Measurements from ENCODE around the gene B3GALT2.

GRCh38 chr1:193187114-193187513 lies 701 bp upstream of the B3GALT2 start:
- TF ChIP-seq CTCF (IDR thresholded peaks at IDR 0.05; ENCODE audit: borderline replicate concordance, extremely low read depth, low read length, poor library complexity, severe bottlenecking) = no peak
- no peak for TF ChIP-seq EZH2 (IDR thresholded peaks at IDR 0.05; ENCODE audit: borderline replicate concordance, low read depth, low read length, severe bottlenecking)

All from DND-41 (cell line).